IPS-15b (cell line): ENCODE data around the gene KCTD21.
"Not testable (repeated sequence)": the region's sequence is repeated elsewhere in the genome, so short reads cannot be mapped to it uniquely, and the experiment has no call there.

Source experiments
- H3K27me3 ChIP-seq: one replicate; pipeline ENCODE4 v1.6.1; 2013; ENCODE audit warnings: low read length; ENCODE audit not compliant: control insufficient read depth, insufficient read depth
- H3K36me3 ChIP-seq: one replicate; pipeline ENCODE4 v1.6.1; 2013; ENCODE audit warnings: low read length; ENCODE audit not compliant: control insufficient read depth, insufficient read depth
- H3K4me1 ChIP-seq: one replicate; pipeline ENCODE4 v1.6.1; 2013; ENCODE audit warnings: mild to moderate bottlenecking, low read length; ENCODE audit not compliant: control insufficient read depth, insufficient read depth
- H3K4me3 ChIP-seq: one replicate; pipeline ENCODE4 v1.5.1; 2013; ENCODE audit warnings: low read depth, low read length
- H3K9ac ChIP-seq: one replicate; pipeline ENCODE4 v1.6.1; 2013; ENCODE audit warnings: low read depth, mild to moderate bottlenecking, low read length
- H3K9me3 ChIP-seq: one replicate; pipeline ENCODE4 v1.6.1; 2013; ENCODE audit warnings: mild to moderate bottlenecking, low read length; ENCODE audit not compliant: control insufficient read depth, insufficient read depth

The KCTD21 gene

GRCh38 chr11:78188286-78189173, at the start of gene KCTD21, which contains the start of gene USP35:
Gene KCTD21, minus strand, starts transcription at chr11:78188626. Its CDS starts 14,072 bp downstream, at chr11:78174554.
Gene USP35, plus strand, starts transcription at chr11:78188919. Its CDS starts 7,327 bp downstream, at chr11:78196246.
- Histone ChIP-seq H3K4me3 (peak within 1 kb of the TSS; percentile 86), H3K27me3 (peaks cover 8% of the 10 kb centered on the region), H3K9me3 (no peaks in the 10 kb centered on the region), H3K4me1 (peaks cover 4% of the 10 kb centered on the region), H3K36me3 (no peaks in the 10 kb centered on the region), H3K9ac (no peak within 1 kb of the TSS)

DNA sequence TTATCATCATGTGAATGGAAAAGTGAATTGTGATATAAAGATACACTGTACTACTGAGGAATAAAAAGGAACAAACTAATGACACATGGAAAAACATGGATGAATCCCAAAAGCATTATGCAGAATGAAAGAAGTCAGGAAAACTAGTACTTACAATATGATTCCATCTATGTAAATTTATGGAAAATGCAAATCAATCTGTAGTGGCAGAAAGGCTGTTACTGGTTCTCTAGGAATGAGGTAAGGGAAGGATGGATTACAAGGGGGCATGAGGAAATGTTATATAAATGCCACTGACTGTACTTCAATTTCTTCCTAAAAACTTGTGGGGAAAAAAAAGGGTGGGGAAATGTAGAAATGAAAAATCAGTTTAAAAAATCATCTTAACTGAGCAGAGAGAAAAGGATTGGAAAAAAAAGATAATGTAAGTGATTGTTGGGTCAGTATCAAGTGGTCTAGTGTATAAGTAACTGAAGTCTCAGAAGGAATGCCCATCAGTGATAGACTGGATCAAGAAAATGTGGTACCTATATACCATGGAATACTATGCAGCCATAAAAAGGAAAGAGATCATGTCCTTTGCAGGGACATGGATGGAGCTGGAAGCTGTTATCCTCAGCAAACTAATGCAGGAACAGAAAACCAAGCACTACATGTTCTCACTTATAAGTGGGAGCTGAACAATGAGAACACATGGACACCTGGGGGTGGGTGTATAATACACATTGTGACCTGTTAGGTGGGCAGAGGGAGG, 49.0 kb upstream of the KCTD21 start:
- no peaks in the 10 kb centered on the region for H3K27me3 ChIP-seq
- H3K9me3 ChIP-seq: no peaks in the 10 kb centered on the region
- no peak overlapping the region for H3K4me3 ChIP-seq
- no peaks in the 10 kb centered on the region for H3K36me3 ChIP-seq
- H3K4me1 ChIP-seq: no peaks in the 10 kb centered on the region
- H3K9ac ChIP-seq: no peak overlapping the region

DNA sequence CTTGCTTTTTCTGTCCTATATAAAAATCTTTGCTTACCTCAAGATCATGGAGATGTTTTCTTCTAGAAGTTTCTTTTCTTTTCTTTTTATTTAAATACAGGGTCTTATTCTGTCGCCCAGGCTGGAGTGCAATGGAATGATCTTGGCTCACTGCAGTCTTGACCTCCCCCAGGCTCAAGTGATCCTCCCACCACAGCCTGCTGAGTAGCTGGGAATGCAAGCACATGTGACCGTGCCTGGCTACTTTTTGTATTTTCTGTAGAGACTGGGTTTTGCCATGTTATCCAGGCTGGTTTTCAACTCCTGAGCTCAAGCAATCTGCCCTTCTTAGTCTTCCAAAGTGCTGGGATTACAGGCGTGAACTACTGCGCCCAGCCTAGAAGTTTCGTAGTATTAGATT, 45.6 kb upstream of the KCTD21 start:
- Histone ChIP-seq H3K4me1 (no peaks in the 10 kb centered on the region), H3K27me3 (no peaks in the 10 kb centered on the region), H3K4me3 (no peak overlapping the region), H3K9ac (no peak overlapping the region), H3K36me3 (no peaks in the 10 kb centered on the region), H3K9me3 (no peaks in the 10 kb centered on the region)

DNA sequence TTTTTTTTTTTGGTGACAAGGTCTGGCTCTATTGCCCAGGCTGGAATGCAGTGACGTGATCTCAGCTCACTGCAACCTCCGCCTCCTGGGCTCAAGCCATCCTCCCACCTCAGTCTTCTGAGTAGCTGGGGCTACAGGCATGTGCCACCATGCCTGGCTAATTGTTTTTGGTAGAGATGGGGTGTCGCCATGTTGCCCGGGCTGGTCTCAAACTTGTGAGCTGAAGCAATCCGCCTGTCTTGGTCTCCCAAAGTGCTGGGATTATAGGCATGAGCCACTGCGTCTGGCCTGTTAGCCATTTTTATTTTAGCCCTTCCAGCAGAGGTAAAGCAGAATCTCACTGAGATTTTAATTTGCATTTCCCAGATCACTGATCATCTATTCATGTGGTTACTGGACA, 44.6 kb upstream of the KCTD21 start:
- not testable (repeated sequence) for H3K4me1 ChIP-seq, H3K9ac ChIP-seq, H3K36me3 ChIP-seq, H3K4me3 ChIP-seq, H3K9me3 ChIP-seq, H3K27me3 ChIP-seq

DNA sequence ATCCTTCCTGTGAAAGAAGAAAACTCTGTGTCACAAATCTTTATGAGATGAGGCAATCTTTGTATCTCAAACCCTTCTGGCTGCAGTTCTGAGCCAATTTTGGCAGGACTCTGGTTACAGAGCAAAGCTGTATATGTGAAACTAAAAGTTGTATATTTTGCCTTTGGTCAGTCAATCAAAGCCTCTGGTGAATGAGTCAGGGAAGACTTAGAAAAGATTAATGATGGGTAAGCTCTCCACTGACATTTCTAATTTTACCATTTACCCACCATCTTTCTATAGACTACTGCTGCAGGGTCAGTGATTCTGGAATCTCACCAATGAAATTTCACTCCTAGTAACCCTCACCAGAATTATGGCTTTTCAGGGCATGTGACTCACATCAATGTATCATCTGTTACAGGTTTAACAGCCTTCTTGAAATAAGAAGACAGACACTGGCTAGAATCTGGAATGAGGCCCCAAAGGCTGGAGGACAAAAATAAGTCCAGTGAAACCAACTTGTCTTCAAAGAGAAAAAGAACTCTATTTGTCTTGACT, 43.6 kb upstream of the KCTD21 start:
- H3K4me1 ChIP-seq: no peaks in the 10 kb centered on the region
- H3K27me3 ChIP-seq: no peaks in the 10 kb centered on the region
- H3K4me3 ChIP-seq: no peak overlapping the region
- no peaks in the 10 kb centered on the region for H3K9me3 ChIP-seq
- no peak overlapping the region for H3K9ac ChIP-seq
- no peaks in the 10 kb centered on the region for H3K36me3 ChIP-seq

DNA sequence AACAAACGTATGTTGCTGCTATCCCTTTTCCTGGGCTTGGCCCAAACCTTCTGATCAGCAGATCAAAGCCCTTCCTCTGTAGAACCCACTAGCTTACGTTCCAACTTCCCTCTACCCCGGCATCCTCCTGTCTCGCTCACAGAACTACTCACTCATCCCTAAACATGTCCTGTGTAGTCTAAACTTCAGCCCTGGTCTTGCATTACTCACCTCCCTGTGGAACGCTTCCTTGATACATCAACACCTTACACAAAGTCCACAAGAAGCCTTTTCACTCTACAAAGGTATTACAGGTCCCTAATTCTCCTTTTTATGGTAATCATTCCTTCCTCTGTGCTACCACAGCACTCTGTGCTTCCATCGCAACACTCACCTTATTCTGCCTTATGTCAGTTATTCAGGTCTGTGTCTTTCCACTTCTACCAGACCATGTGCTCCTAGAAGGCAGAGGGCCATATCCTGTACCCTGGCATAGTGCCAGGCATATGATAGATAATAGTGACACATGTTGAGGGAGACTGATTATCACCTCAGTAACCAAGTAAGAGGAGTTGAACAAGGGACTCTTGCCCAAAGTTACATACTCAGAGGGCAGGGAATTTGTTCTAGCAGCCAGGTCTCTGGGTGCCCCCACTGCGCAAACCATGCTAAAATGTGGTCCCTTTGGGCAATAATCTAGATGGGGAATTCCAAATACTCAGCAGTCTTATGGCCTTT, 41.9 kb upstream of the KCTD21 start:
- Histone ChIP-seq H3K9ac (no peak overlapping the region), H3K27me3 (no peaks in the 10 kb centered on the region), H3K36me3 (no peaks in the 10 kb centered on the region), H3K4me1 (no peaks in the 10 kb centered on the region), H3K4me3 (no peak overlapping the region), H3K9me3 (no peaks in the 10 kb centered on the region)

- Histone ChIP-seq H3K4me3 (no peak overlapping the region), H3K9ac (no peak overlapping the region), H3K36me3 (no peaks in the 10 kb centered on the region), H3K9me3 (no peaks in the 10 kb centered on the region), H3K4me1 (no peaks in the 10 kb centered on the region), H3K27me3 (no peaks in the 10 kb centered on the region)
Measured at GRCh38 chr11:78229106-78229505, 40.7 kb upstream of the KCTD21 start.

- no peaks in the 10 kb centered on the region for H3K27me3 ChIP-seq
- no peak overlapping the region for H3K4me3 ChIP-seq
- no peaks in the 10 kb centered on the region for H3K36me3 ChIP-seq
- no peak overlapping the region for H3K9ac ChIP-seq
- no peaks in the 10 kb centered on the region for H3K4me1 ChIP-seq
- no peaks in the 10 kb centered on the region for H3K9me3 ChIP-seq
Measured at GRCh38 chr11:78228467-78228866, 40.0 kb upstream of the KCTD21 start.

DNA sequence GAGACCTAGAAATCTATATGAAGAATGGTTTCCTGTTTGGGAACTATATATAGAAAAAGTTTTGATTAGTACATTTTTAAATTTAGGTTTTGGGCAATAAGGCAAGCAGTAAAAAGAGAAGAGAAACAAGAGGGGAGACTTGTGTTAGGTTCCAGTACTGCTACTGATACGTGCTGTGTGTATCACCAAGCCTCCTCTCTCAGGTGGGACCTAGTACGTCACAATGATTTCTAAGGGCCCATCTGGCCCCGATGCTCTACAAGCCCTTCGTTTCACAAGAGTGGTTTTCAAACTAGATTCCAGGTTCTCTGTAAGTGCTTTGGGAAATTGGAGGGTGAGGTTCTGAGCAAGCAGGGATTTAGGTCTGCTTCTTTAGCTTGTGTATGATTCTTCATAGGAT, 39.5 kb upstream of the KCTD21 start:
- H3K4me1 ChIP-seq: no peaks in the 10 kb centered on the region
- no peaks in the 10 kb centered on the region for H3K27me3 ChIP-seq
- H3K36me3 ChIP-seq: peaks cover 4% of the 10 kb centered on the region
- no peaks in the 10 kb centered on the region for H3K9me3 ChIP-seq
- H3K9ac ChIP-seq: no peak overlapping the region
- H3K4me3 ChIP-seq: no peak overlapping the region

DNA sequence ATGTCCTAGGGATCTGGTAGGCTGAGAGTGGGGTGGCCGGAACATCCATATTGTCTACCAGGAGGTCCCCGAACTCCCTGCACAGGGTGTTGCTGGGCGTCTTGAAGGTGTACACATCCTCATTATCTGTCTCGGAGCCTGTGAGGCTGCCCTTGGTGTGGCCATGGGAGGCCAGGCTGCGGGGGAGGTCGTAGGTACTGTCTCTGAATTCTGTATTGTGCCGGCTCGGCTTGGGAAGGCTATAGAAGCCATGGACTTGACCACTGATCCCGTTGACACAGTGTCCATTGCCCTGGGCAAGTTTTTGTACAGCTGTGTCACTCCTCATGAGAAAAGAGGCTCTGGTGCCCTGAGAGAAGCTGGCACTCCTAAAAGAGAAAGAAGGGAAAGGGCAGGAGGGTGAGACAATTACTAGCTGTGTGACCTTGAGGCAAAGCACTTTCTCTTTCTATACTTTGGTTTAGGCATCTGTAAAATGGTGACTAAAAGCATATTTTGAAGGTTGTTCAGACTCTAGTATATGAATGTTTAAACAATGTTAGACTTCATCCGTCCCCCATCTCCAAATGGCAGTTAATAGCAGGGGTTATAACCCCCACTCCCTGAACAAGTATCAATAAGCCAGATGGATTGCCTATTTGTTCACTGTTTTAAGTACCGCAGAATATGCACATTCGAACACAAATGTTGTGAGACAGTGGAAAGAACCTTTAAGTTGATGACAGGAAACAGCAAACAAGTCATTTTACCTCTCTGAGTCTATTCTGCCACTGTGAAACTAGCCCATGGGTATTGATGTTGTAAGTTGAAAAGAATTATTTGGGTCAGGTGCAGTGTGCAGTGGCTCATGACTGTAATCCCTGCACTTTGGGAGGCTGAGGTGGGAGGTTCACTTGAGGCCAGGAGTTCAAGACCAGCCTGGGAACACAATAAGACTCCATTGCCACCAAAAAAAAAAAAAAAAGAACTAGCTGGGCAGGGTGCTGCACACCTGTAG, 38.6 kb upstream of the KCTD21 start:
- Histone ChIP-seq H3K27me3 (no peaks in the 10 kb centered on the region), H3K36me3 (peaks cover 4% of the 10 kb centered on the region), H3K4me3 (no peak overlapping the region), H3K9ac (no peak overlapping the region), H3K4me1 (no peaks in the 10 kb centered on the region), H3K9me3 (no peaks in the 10 kb centered on the region)
